GM19035 (cell line): ENCODE data around the gene TBC1D5.
A peak's percentile ranks its signal among the peaks of the same experiment; 100 is the strongest.
"Not testable (repeated sequence)": the region's sequence is repeated elsewhere in the genome, so short reads cannot be mapped to it uniquely, and the experiment has no call there.

Experiments
- ATAC-seq: cut with Tn5 transposase; IDR thresholded peaks from one replicate; pipeline ENCODE4 v1.9.1; 2021; ENCODE audit not compliant: unreplicated experiment

The TBC1D5 gene

GRCh38 chr3:17749705-17750293 is 7.4 kb upstream of the TBC1D5 start:
- peak; percentile 28 for ATAC-seq

DNA sequence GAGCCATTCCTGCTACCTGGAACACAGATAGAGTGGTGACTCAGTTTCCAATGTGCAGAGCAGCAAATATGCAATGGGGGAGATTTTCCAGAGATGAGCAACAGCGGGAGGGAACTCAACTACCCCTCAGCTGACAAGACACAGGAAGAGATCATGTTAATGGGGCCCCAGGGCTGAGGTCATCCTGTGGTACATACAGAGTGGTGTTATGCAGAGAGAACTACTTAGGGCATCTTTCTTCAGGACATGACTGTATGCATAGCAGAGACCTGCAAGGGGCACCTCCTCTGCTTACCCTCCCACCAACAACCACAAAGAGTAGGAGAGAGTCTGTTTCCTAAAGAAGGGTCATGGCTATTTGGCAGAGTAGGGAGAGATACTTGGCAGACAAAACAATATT is 6.8 kb upstream of the TBC1D5 start:
- ATAC-seq, result peak; percentile 42

DNA sequence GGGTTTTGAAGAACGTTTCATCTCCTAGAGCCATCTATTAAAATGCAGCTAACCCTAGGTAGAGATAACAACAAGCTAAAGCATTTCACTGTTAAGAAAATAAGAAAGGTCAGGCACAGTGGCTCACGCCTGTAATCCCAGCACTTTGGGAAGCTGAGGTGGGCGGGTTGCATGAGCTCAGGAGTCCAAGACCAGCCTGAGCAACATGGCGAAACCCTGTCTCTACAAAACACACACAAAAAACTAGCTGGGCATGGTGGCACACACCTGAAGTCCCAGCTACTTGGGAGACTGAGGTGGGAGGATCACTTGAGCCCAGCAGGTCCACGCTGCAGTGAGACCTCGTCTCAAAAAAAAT is 5.4 kb upstream of the TBC1D5 start:
- no peak for ATAC-seq

GRCh38 chr3:17747174-17747889 is 4.9 kb upstream of the TBC1D5 start:
- ATAC-seq, result peak; percentile 77

GRCh38 chr3:17745894-17746293 is 3.5 kb upstream of the TBC1D5 start:
- no peak for ATAC-seq

- ATAC-seq, result no peak
Measured at GRCh38 chr3:17745301-17745700, 2.9 kb upstream of the TBC1D5 start.

- ATAC-seq, result no peak
Measured at GRCh38 chr3:17744693-17745092, 2.3 kb upstream of the TBC1D5 start.

DNA sequence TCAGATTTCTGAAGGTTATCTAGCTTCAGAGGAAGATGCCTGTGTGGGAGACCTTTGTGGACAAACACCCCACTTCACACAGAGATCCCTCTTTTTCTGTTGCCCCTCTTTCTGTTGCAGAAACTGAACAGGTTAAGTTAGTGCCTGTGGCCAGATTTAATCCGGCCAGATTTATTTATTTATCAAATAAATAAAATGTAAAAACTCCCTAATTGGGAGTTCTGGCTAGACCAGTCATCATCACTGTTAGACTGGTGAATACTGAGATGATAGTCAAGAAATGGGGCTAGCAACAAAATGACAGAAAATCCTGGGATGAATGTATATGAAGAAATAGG is 1.2 kb upstream of the TBC1D5 start:
- ATAC-seq, result no peak

DNA sequence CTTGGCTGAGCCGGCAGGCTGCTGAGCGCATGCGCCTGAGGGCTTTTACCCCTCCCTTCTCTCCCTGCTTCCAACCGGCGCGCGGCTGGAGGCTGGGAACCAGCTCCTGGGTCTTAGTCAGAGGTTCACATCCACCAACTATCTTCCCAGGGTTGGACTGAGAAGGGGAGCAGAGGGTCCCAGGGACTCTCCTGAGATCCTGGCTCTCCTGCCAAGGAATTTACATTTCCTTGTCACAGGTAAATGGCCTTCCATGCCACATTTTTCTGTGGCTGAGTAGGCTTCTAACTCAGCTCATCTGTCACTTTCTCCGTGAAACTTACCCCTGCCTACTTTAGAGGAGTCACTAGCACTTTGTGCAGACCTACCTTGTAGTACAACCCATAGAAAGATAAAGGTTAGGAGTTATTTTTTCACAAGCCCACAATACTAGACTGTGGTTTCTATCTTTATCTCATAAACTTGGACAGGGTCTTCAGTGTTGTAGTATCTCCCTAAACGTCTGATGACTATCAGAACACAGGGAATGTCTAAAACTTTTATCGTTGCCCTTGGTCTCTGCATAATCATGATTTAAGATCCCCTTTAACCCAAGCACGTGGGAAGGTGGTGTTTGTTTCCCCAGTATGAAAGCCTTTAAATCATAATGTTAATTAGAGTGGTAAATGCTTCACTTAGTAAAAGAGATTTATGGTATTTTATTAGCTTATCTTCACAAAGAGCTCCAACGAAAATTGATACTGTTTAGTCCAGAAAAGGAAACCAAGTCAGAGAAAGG is 638 bp upstream of the TBC1D5 start:
- peak; percentile 0 for ATAC-seq

GRCh38 chr3:17741621-17742101 is 770 bp downstream of the TBC1D5 start:
- no peak for ATAC-seq

DNA sequence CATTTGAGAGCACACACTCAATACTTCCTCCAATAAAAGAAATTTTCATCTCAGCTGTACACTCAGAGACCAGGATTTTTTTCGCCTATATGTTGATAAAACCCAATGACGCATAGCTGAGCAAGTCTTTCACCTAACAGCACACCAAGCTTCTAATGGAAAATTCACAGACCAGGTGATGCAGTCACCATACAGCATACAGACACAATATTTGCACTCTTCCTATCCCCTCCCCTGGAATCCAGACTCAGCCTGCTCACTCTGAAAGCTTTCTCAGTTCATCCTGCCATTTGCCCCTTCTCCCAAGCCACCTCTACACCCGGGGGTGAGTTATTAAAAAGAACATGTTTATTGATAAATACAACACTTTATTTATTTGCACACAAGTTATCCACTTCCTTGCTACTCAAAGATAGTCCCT is 1.7 kb downstream of the TBC1D5 start:
- no peak for ATAC-seq

- no peak for ATAC-seq
Measured at GRCh38 chr3:17738921-17739320, 3.5 kb downstream of the TBC1D5 start.

DNA sequence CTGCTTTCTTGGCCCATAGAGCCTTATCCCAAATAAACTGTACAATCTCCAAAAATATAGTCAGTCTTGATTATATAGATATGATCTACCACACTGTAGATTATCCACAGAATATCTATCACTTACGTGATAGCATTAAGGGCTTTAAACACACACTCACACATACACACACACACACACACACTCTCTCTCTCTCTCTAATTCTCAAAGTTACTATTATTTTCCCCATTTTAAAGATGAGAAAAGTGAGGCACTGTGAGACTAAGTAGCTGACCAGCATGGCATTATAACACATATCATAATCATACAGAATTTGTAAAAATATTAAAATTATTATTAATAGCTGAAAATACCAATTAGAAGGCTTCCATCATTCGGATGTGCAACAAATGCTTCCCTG is 4.2 kb downstream of the TBC1D5 start:
- ATAC-seq, result no peak

- no peak for ATAC-seq
Measured at GRCh38 chr3:17737591-17737990, 4.8 kb downstream of the TBC1D5 start.

GRCh38 chr3:17735362-17735761 is 7.1 kb downstream of the TBC1D5 start:
- not testable (repeated sequence) for ATAC-seq

- ATAC-seq, result no peak
Measured at GRCh38 chr3:17733768-17734167, 8.7 kb downstream of the TBC1D5 start.

DNA sequence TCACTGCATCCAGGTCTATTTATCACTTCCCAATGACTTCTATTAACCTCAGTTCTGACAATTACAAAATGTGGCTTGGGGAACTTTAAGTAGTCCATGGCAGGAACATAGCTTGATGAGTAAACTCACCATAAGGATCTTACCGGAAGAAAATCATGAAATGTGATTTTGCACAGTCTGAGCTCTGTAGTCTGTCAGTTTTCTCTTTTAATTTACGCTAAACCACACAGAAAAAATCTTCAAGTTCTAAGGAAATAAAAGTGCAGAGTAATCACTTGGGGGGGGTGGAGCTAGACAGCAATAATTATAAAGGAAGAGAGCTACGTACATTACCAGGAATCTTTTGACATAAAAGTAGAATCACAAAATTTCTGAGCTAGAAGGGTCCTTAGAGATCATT is 9.2 kb downstream of the TBC1D5 start:
- no peak for ATAC-seq

GRCh38 chr3:17730318-17730967 is 12.0 kb downstream of the TBC1D5 start:
- ATAC-seq, result no peak

DNA sequence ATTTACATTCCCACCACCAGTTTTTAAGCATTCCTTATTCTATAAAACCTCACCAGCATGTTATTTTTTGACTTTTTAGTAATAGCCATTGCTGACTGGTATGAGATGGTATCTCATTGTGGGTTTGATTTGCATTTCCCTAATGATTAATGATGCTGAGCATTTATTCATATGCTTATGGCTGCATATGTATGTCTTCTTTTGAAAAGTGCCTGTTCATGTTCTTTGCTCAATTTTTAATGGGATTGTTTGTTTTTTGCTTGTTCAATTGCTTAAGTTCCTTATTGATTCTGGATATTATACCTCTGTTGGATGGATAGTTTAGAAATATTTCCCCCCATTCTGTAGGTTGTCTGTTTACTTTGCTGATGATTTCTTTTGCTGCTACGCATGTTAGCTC is 16.1 kb downstream of the TBC1D5 start:
- no peak for ATAC-seq

GRCh38 chr3:17725844-17726243 is 16.6 kb downstream of the TBC1D5 start:
- ATAC-seq, result not testable (repeated sequence)

GRCh38 chr3:17724948-17725347 is 17.5 kb downstream of the TBC1D5 start:
- ATAC-seq, result no peak

GRCh38 chr3:17724122-17724521 is 18.3 kb downstream of the TBC1D5 start:
- ATAC-seq, result no peak
